ENCODE results near the gene LAMTOR3. TPM values are rescaled to one million over a fixed set of nuclear protein-coding genes. Genes with fewer than 3 reads are reported as not detected.

Gene LAMTOR3
- total and polyA plus RNA-seq, 10 of the 15 experiments (the other 5 are each of a cell fraction or from before 2014, with no cell fraction given) = 30.1 to 120 (median 65.5) TPM

DNA sequence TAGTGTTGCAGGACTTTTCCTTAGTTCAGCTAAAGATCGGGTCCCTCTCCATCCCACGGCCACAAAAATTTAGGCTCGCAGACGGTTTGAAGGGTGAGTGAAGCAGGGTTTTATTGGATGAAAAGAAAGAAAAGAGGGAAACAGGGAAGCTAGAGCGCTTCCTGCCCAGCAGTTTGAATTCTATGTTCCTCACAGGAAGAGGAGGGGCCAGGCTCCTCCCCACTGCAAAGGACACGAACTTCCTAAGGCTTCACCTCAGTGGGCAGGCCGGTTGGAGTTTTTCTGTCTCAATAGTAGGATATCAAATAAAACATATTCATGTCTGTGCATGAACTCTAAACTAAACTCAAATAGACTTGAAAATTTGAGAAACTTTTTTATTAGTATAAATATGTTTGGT is 50.2 kb downstream of the LAMTOR3 start (continued):
- TF ChIP-seq, protein P1, sequence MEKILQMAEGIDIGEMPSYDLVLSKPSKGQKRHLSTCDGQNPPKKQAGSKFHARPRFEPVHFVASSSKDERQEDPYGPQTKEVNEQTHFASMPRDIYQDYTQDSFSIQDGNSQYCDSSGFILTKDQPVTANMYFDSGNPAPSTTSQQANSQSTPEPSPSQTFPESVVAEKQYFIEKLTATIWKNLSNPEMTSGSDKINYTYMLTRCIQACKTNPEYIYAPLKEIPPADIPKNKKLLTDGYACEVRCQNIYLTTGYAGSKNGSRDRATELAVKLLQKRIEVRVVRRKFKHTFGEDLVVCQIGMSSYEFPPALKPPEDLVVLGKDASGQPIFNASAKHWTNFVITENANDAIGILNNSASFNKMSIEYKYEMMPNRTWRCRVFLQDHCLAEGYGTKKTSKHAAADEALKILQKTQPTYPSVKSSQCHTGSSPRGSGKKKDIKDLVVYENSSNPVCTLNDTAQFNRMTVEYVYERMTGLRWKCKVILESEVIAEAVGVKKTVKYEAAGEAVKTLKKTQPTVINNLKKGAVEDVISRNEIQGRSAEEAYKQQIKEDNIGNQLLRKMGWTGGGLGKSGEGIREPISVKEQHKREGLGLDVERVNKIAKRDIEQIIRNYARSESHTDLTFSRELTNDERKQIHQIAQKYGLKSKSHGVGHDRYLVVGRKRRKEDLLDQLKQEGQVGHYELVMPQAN (conservative IDR thresholded peaks at IDR 0.05) = no peak
- TF ChIP-seq FOXK2 (IDR thresholded peaks at IDR 0.05) (no peak), GATAD2B (conservative IDR thresholded peaks at IDR 0.05; ENCODE audit: low read depth) (no peak), ZZZ3 (IDR thresholded peaks at IDR 0.05; ENCODE audit: control insufficient read depth, insufficient read length, low read depth) (no peak)

DNA sequence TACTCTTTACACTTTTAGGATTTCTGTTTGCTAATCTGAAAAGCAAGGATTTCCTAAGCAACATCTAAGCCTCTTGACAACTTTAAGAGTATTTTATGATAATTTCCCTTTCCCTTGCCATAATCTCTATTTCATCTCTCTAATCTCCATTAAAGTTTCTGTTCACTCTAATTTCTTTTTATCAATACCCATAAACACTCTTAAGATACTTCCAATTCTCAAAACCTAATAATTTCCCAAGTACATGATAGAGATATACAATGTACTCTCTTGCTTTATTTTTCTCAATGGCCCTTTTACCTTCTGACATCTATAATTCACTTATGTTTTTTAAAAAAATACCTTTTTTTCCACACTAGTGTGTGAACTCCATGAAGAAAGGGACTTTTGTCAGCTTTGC is 50.8 kb downstream of the LAMTOR3 start:
- ChIA-PET RAD21 (ENCODE audit: unreplicated experiment) (interaction anchor here (0.6 kb wide), 1 partner anchor 51 kb away, joined by 3 read pairs; no protein-coding TSS in a partner anchor), SMC1A (ENCODE audit: uncharacterized antibody, unreplicated experiment) (interaction anchor here (0.8 to 5.6 kb wide), 6 partner anchors 13 to 35 kb away, joined by 3 to 43 read pairs (median 4); no protein-coding TSS in a partner anchor), POLR2A (no interaction called here), CTCF (interaction anchor here (4.9 kb wide), 1 partner anchor 22 kb away, joined by 43 read pairs; no protein-coding TSS in a partner anchor)
- Histone ChIP-seq H3K9me3 (replicated peaks; ENCODE audit: control insufficient read depth, insufficient read depth, low read length) (no peaks in the 10 kb centered on the region), H3K27ac (ENCODE audit: control insufficient read depth, insufficient read depth) (no peak overlapping the region), H2AFZ (ENCODE audit: control insufficient read depth, low read depth, low read length) (no peak overlapping the region), H3K4me3 (no peak overlapping the region), H3K4me1 (ENCODE audit: control insufficient read depth, insufficient read depth, low read length) (peaks cover 31% of the 10 kb centered on the region), H3K4me2 (ENCODE audit: control insufficient read depth, insufficient read depth) (no peak overlapping the region), H3K27me3 (replicated peaks in 1 of 2; ENCODE audit: control insufficient read depth in 2 of 2, insufficient read depth in 2 of 2, low read length in 1 of 2) (no peaks in the 10 kb centered on the region), H4K20me1 (ENCODE audit: control insufficient read depth, insufficient read depth) (no peaks in the 10 kb centered on the region), H3K79me2 (ENCODE audit: control insufficient read depth, insufficient read depth, low read length) (peaks cover 4% of the 10 kb centered on the region), H3K9ac (ENCODE audit: control insufficient read depth, insufficient read depth, low read length) (no peak overlapping the region), H3K36me3 (ENCODE audit: control insufficient read depth in 2 of 2, insufficient read depth in 2 of 2, low read length in 1 of 2) (peaks cover 6 to 38% of the 10 kb centered on the region in 2 experiments)
- ATAC-seq = no peak
- BruUV-seq (replicated peaks) = no TSS peak
- in situ Hi-C loops (cut with MboI) (loop anchor here (25.0 kb wide), 1 partner anchor 1169 kb away; no protein-coding TSS in a partner anchor), intact Hi-C loops (cut with micrococcal nuclease; ENCODE audit: unreplicated experiment) (no loop called here)
- no peak for FAIRE-seq
- DNase-seq (ENCODE audit: low read depth, low spot score) = no peak
- TF ChIP-seq, protein P2, sequence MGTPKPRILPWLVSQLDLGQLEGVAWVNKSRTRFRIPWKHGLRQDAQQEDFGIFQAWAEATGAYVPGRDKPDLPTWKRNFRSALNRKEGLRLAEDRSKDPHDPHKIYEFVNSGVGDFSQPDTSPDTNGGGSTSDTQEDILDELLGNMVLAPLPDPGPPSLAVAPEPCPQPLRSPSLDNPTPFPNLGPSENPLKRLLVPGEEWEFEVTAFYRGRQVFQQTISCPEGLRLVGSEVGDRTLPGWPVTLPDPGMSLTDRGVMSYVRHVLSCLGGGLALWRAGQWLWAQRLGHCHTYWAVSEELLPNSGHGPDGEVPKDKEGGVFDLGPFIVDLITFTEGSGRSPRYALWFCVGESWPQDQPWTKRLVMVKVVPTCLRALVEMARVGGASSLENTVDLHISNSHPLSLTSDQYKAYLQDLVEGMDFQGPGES (IDR thresholded peaks at IDR 0.05) = no peak
- no peak for TF ChIP-seq HDAC6 (IDR thresholded peaks at IDR 0.05; ENCODE audit: unreplicated experiment)
- TF ChIP-seq HDGF (IDR thresholded peaks at IDR 0.05) = no peak
- TF ChIP-seq, protein P3, sequence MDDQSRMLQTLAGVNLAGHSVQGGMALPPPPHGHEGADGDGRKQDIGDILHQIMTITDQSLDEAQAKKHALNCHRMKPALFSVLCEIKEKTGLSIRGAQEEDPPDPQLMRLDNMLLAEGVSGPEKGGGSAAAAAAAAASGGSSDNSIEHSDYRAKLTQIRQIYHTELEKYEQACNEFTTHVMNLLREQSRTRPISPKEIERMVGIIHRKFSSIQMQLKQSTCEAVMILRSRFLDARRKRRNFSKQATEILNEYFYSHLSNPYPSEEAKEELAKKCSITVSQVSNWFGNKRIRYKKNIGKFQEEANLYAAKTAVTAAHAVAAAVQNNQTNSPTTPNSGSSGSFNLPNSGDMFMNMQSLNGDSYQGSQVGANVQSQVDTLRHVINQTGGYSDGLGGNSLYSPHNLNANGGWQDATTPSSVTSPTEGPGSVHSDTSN (IDR thresholded peaks at IDR 0.05; ENCODE audit: insufficient replicate concordance, low read depth, low read length) = no peak
- no peak for TF ChIP-seq PAX8 (IDR thresholded peaks at IDR 0.05)
- TF ChIP-seq RAD51 (IDR thresholded peaks at IDR 0.05) = no peak
- TF ChIP-seq, protein P4, sequence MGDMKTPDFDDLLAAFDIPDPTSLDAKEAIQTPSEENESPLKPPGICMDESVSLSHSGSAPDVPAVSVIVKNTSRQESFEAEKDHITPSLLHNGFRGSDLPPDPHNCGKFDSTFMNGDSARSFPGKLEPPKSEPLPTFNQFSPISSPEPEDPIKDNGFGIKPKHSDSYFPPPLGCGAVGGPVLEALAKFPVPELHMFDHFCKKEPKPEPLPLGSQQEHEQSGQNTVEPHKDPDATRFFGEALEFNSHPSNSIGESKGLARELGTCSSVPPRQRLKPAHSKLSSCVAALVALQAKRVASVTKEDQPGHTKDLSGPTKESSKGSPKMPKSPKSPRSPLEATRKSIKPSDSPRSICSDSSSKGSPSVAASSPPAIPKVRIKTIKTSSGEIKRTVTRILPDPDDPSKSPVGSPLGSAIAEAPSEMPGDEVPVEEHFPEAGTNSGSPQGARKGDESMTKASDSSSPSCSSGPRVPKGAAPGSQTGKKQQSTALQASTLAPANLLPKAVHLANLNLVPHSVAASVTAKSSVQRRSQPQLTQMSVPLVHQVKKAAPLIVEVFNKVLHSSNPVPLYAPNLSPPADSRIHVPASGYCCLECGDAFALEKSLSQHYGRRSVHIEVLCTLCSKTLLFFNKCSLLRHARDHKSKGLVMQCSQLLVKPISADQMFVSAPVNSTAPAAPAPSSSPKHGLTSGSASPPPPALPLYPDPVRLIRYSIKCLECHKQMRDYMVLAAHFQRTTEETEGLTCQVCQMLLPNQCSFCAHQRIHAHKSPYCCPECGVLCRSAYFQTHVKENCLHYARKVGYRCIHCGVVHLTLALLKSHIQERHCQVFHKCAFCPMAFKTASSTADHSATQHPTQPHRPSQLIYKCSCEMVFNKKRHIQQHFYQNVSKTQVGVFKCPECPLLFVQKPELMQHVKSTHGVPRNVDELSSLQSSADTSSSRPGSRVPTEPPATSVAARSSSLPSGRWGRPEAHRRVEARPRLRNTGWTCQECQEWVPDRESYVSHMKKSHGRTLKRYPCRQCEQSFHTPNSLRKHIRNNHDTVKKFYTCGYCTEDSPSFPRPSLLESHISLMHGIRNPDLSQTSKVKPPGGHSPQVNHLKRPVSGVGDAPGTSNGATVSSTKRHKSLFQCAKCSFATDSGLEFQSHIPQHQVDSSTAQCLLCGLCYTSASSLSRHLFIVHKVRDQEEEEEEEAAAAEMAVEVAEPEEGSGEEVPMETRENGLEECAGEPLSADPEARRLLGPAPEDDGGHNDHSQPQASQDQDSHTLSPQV (IDR thresholded peaks at IDR 0.05) = no peak
- TF ChIP-seq TCF3 (IDR thresholded peaks at IDR 0.05; ENCODE audit: borderline replicate concordance, insufficient read depth, low read depth, low read length) = no peak

All from GM12878 (cell line).